Ishikawa (cell line): ENCODE measurements around the gene TCF7.

ENCODE experiments used
- CEBPB ChIP-seq: IDR thresholded peaks from 2 replicates; pipeline ENCODE4 v1.6.1; 2012
- CREB1 ChIP-seq: IDR thresholded peaks from 2 replicates; pipeline ENCODE4 v1.6.1; 2012; ENCODE audit warnings: low read depth
- EGR1 ChIP-seq: IDR thresholded peaks from 2 replicates; pipeline ENCODE4 v1.6.1; 2012
- EP300 ChIP-seq: IDR thresholded peaks from 2 replicates; pipeline ENCODE4 v1.6.1; 2012; ENCODE audit warnings: borderline replicate concordance
- FOXM1 ChIP-seq: IDR thresholded peaks from 2 replicates; pipeline ENCODE4 v1.6.1; 2012; ENCODE audit warnings: low read depth, borderline replicate concordance
- NFIC ChIP-seq: IDR thresholded peaks from 2 replicates; pipeline ENCODE4 v1.6.1; 2012
- RAD21 ChIP-seq: IDR thresholded peaks from 2 replicates; pipeline ENCODE4 v1.6.1; 2012; ENCODE audit warnings: low read depth
- TAF1 ChIP-seq: IDR thresholded peaks from 2 replicates; pipeline ENCODE4 v1.6.1; 2012; ENCODE audit warnings: low read depth, mild to moderate bottlenecking
- TCF12 ChIP-seq: IDR thresholded peaks from 2 replicates; pipeline ENCODE4 v1.6.1; 2012; ENCODE audit warnings: low read depth
- TEAD4 ChIP-seq: IDR thresholded peaks from 2 replicates; pipeline ENCODE4 v1.6.1; 2012
- YY1 ChIP-seq: IDR thresholded peaks from 2 replicates; pipeline ENCODE4 v1.6.1; 2012; ENCODE audit warnings: low read depth
- ZBTB7A ChIP-seq: IDR thresholded peaks from 2 replicates; pipeline ENCODE4 v1.6.1; 2012; ENCODE audit warnings: low read depth
- TF ChIP-seq, protein P1 (sequence below): IDR thresholded peaks from 2 replicates; pipeline ENCODE4 v1.6.1; 2012
- TF ChIP-seq, protein P2 (sequence below): IDR thresholded peaks from 2 replicates; pipeline ENCODE4 v1.6.1; 2012
- TF ChIP-seq, protein P3 (sequence below): IDR thresholded peaks from 2 replicates; pipeline ENCODE4 v1.6.1; 2012; ENCODE audit warnings: low read depth, mild to moderate bottlenecking

The TCF7 gene

DNA sequence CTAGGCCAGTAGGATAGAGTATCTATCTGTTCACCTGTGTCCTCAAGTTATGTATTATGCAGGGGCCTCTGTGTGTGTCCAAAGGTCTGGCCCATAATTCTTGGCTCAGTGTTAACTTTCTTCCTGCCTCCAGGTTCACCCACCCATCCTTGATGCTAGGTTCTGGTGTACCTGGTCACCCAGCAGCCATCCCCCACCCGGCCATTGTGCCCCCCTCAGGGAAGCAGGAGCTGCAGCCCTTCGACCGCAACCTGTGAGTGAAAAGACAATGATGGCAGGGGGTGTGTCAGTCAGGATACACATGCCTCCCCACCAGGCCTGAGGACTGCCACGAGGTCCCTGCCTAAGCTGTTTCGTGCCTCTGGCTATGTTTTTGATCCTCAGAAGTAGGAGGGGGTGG lies 27.6 kb downstream of the TCF7 start:
- TF ChIP-seq, protein P1, sequence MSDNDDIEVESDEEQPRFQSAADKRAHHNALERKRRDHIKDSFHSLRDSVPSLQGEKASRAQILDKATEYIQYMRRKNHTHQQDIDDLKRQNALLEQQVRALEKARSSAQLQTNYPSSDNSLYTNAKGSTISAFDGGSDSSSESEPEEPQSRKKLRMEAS, result no peak
- no peak for TF ChIP-seq TCF12

DNA sequence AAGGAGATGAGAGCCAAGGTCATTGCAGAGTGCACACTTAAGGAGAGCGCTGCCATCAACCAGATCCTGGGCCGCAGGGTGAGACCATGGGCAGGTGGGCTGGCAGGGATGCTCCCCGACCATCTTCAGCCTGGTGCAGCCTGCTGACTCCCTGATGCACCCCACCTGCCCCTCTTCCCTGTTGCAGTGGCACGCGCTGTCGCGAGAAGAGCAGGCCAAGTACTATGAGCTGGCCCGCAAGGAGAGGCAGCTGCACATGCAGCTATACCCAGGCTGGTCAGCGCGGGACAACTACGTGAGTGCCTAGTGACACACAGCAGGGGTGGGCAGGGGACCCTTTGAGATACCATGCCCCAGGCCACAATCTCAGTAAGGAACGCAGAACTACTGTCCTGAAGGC lies 28.3 kb downstream of the TCF7 start:
- no peak for TF ChIP-seq YY1
- TF ChIP-seq, protein P1, result no peak
- TF ChIP-seq NFIC, result no peak
- TF ChIP-seq TEAD4, result no peak
- no peak for TF ChIP-seq EP300
- no peak for TF ChIP-seq RAD21
- TF ChIP-seq TCF12, result no peak
- TF ChIP-seq, protein P2, sequence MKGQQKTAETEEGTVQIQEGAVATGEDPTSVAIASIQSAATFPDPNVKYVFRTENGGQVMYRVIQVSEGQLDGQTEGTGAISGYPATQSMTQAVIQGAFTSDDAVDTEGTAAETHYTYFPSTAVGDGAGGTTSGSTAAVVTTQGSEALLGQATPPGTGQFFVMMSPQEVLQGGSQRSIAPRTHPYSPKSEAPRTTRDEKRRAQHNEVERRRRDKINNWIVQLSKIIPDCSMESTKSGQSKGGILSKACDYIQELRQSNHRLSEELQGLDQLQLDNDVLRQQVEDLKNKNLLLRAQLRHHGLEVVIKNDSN, result no peak
- TF ChIP-seq, protein P3, sequence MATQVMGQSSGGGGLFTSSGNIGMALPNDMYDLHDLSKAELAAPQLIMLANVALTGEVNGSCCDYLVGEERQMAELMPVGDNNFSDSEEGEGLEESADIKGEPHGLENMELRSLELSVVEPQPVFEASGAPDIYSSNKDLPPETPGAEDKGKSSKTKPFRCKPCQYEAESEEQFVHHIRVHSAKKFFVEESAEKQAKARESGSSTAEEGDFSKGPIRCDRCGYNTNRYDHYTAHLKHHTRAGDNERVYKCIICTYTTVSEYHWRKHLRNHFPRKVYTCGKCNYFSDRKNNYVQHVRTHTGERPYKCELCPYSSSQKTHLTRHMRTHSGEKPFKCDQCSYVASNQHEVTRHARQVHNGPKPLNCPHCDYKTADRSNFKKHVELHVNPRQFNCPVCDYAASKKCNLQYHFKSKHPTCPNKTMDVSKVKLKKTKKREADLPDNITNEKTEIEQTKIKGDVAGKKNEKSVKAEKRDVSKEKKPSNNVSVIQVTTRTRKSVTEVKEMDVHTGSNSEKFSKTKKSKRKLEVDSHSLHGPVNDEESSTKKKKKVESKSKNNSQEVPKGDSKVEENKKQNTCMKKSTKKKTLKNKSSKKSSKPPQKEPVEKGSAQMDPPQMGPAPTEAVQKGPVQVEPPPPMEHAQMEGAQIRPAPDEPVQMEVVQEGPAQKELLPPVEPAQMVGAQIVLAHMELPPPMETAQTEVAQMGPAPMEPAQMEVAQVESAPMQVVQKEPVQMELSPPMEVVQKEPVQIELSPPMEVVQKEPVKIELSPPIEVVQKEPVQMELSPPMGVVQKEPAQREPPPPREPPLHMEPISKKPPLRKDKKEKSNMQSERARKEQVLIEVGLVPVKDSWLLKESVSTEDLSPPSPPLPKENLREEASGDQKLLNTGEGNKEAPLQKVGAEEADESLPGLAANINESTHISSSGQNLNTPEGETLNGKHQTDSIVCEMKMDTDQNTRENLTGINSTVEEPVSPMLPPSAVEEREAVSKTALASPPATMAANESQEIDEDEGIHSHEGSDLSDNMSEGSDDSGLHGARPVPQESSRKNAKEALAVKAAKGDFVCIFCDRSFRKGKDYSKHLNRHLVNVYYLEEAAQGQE, result no peak
- TF ChIP-seq ZBTB7A, result no peak
- no peak for TF ChIP-seq EGR1
- no peak for TF ChIP-seq FOXM1
- TF ChIP-seq CREB1, result no peak
- TF ChIP-seq CEBPB, result no peak
- TF ChIP-seq TAF1, result no peak

DNA sequence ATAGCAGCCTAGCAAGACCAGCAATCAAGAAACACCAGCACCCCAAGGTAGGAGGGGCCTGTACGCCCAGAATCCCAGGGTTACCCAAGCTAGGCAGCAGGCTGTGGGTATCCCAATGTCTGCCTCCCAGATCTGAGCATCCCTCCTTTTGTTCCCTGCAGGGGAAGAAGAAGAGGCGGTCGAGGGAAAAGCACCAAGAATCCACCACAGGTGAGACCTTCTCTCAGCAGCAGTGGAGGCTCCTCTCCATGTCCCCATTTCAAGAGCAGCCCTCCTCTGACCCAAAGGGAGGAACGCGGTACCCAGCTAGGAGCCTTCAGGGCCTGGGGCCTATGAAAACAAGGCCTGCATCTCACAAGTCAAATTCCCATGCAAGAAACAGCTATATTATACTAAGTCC lies 28.9 kb downstream of the TCF7 start:
- TF ChIP-seq, protein P2, result no peak
- TF ChIP-seq, protein P3, result no peak
- TF ChIP-seq NFIC (no peak), TEAD4 (no peak), CEBPB (no peak), EP300 (no peak), CREB1 (no peak)

DNA sequence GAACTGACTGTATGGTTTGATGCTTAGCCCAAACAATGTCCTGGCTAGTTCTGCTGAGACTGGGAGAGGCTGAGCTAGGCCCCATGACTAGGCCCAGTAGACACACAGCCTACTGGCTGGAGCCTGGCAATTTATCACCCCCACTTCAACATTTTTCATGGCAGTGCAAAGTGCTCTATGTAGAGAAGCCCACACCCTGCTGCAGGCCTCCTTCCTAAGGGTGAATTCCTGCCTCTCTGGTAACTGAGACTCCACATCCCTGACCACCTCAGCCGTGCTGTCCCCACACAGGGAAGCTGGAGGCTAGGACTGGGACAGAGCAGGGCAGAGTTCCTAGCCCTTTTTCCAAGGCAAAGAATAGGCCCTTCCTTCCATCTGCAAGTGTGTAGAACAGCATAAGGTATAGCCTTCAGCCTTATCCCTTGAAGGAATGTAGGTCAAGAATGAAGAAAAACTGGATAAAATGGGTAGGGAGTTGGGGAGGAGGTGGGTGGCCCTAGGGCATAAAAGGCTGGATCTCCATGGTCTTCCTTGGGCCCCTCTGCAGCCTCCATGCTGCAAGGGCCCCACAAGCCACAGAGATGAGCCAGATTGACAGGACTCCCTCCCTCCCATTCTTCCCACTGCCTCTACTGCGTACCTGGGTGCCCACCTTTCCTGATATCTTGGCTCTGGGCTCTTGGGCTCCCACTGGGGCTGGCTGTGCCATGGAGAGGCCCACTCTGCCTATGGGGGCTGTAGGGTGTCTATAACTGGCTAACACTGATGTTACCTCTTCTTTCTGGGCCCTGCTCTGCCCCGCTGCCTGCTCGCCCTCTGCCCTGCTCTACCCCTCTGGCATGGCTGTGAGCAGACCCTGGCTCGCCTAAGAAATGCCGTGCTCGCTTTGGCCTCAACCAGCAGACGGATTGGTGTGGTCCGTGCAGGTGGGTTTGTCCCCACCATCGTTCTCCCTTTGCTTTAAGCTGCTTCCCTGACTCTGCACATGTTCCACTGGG lies 29.8 kb downstream of the TCF7 start:
- no peak for TF ChIP-seq NFIC
- TF ChIP-seq EP300, result no peak
- no peak for TF ChIP-seq ZBTB7A
- no peak for TF ChIP-seq CEBPB
- no peak for TF ChIP-seq CREB1
- TF ChIP-seq, protein P1, result no peak
- TF ChIP-seq, protein P3, result no peak
- TF ChIP-seq TAF1, result no peak
- no peak for TF ChIP-seq TCF12
- TF ChIP-seq RAD21, result no peak
- TF ChIP-seq FOXM1, result no peak
- no peak for TF ChIP-seq YY1
- no peak for TF ChIP-seq TEAD4
- TF ChIP-seq, protein P2, result no peak
- no peak for TF ChIP-seq EGR1
